CD14-positive monocyte (primary cell): ENCODE measurements around the gene WWOX. TPM values are rescaled to one million over a fixed set of nuclear protein-coding genes. Genes with fewer than 3 reads are reported as not detected.

Experiments used
- DNase-seq, 3 donors: peaks; one replicate each; pipeline ENCODE4 v3.0.0-alpha.2; 2011 to 2022
- H2AFZ ChIP-seq: 2 replicates; pipeline ENCODE4 v1.6.0; 2012; ENCODE audit warnings: mild to moderate bottlenecking, low read depth, low read length, inconsistent platforms; ENCODE audit not compliant: insufficient read depth, poor library complexity, severe bottlenecking
- H3K27ac ChIP-seq, 2 donors: 1 replicate in 1 of 2; 2 replicates in 1 of 2; pipeline ENCODE4 v1.5.1; 2012 to 2013; ENCODE audit warnings: low read length in 2 of 2, control low read depth in 1 of 2, inconsistent platforms in 1 of 2, low read depth in 1 of 2, mild to moderate bottlenecking in 1 of 2
- H3K27me3 ChIP-seq, 2 donors: one replicate each; pipeline versions ENCODE4 v1.6.0 to v1.6.1; 2011 to 2013; ENCODE audit warnings: low read length in 2 of 2; ENCODE audit not compliant: control insufficient read depth in 2 of 2, insufficient read depth in 2 of 2
- H3K36me3 ChIP-seq, 2 donors: replicated peaks in 1 of 2; 1 replicate in 1 of 2; 2 replicates in 1 of 2; pipeline versions ENCODE4 v1.5.1 to v1.6.1; 2012 to 2013; ENCODE audit warnings: low read length in 2 of 2, control low read depth in 1 of 2, inconsistent platforms in 1 of 2, mild to moderate bottlenecking in 1 of 2; ENCODE audit not compliant: insufficient read depth in 2 of 2, control insufficient read depth in 1 of 2
- H3K4me1 ChIP-seq, 2 donors: 1 replicate in 1 of 2; 2 replicates in 1 of 2; pipeline versions ENCODE4 v1.5.1 to v1.6.1; 2012 to 2013; ENCODE audit warnings: low read length in 2 of 2, control low read depth in 1 of 2, inconsistent platforms in 1 of 2, mild to moderate bottlenecking in 1 of 2, moderate library complexity in 1 of 2; ENCODE audit not compliant: insufficient read depth in 2 of 2, control insufficient read depth in 1 of 2
- H3K4me2 ChIP-seq: replicated peaks from 2 replicates; pipeline ENCODE3; 2012; ENCODE audit warnings: low read length, moderate library complexity, mild to moderate bottlenecking; ENCODE audit not compliant: poor library complexity, severe bottlenecking; ENCODE audit errors: extremely low read depth
- H3K4me3 ChIP-seq, 3 experiments: fragments of 200-600 bp in 1 of 3; sonication (generic) in 1 of 3; replicated peaks in 1 of 3; 1 replicate in 2 of 3; 2 replicates in 1 of 3; pipeline ENCODE4 v1.5.1; 2011 to 2013; ENCODE audit warnings: low read length in 3 of 3, mild to moderate bottlenecking in 3 of 3, control low read depth in 2 of 3, low read depth in 2 of 3, inconsistent platforms in 1 of 3, moderate library complexity in 1 of 3
- H3K79me2 ChIP-seq: 2 replicates; pipeline ENCODE4 v1.6.0; 2012; ENCODE audit warnings: mild to moderate bottlenecking, control low read depth, inconsistent platforms, low read length, moderate library complexity; ENCODE audit not compliant: insufficient read depth
- H3K9ac ChIP-seq: 2 replicates; pipeline ENCODE4 v1.6.0; 2017; ENCODE audit warnings: low read length, mild to moderate bottlenecking; ENCODE audit not compliant: insufficient read depth, poor library complexity, severe bottlenecking
- H3K9me3 ChIP-seq, 2 donors: replicated peaks in 1 of 2; 1 replicate in 1 of 2; 2 replicates in 1 of 2; pipeline versions ENCODE4 v1.5.1 to v1.6.1; 2012 to 2013; ENCODE audit warnings: low read length in 2 of 2, control low read depth in 1 of 2; ENCODE audit not compliant: control insufficient read depth in 1 of 2, insufficient read depth in 1 of 2
- H4K20me1 ChIP-seq: 2 replicates; pipeline ENCODE4 v1.6.0; 2012; ENCODE audit warnings: mild to moderate bottlenecking, low read length, control low read depth, moderate library complexity; ENCODE audit not compliant: insufficient read depth
- H3K27ac Mint-ChIP-seq, 7 donors: one replicate each; pipeline ENCODE4 v1.8.0; 2020; ENCODE audit warnings: mild to moderate bottlenecking in 7 of 7, mixed read lengths in 7 of 7, moderate library complexity in 6 of 7, inconsistent platforms in 2 of 7
- H3K27me3 Mint-ChIP-seq, 3 donors: one replicate each; pipeline ENCODE4 v1.8.0; 2021 to 2022; ENCODE audit warnings: low read depth in 3 of 3, mild to moderate bottlenecking in 3 of 3, mixed read lengths in 3 of 3, moderate library complexity in 3 of 3, inconsistent platforms in 1 of 3
- H3K36me3 Mint-ChIP-seq, 2 donors: one replicate each; pipeline ENCODE4 v1.8.0; 2020; ENCODE audit warnings: mixed read lengths in 2 of 2, inconsistent platforms in 1 of 2, mild to moderate bottlenecking in 1 of 2
- H3K4me1 Mint-ChIP-seq: one replicate; pipeline ENCODE4 v1.8.0; 2020; ENCODE audit warnings: mild to moderate bottlenecking, mixed read lengths
- H3K4me3 Mint-ChIP-seq, 2 donors: one replicate each; pipeline ENCODE4 v1.8.0; 2020; ENCODE audit warnings: mild to moderate bottlenecking in 2 of 2, mixed read lengths in 2 of 2, moderate library complexity in 1 of 2
- H3K9me3 Mint-ChIP-seq, 7 donors: one replicate each; pipeline ENCODE4 v1.8.0; 2020 to 2022; ENCODE audit warnings: mixed read lengths in 7 of 7, mild to moderate bottlenecking in 6 of 7, moderate library complexity in 6 of 7, inconsistent platforms in 2 of 7
- WGBS: methylation state at CpG from one replicate; pipeline ENCODE4 v1.1.5; 2013; ENCODE audit warnings: missing lambda C conversion rate; ENCODE audit not compliant: insufficient coverage; 5-methylcytosine and 5-hydroxymethylcytosine counted together
- intact Hi-C, 2 donors: fragments of 100-400 bp; cut with micrococcal nuclease; formaldehyde crosslinking; loops; one replicate each; pipeline versions ENCODE4 v1.15.0 to v1.15.1; 2023
- polyA plus RNA-seq, 3 donors: library from polyadenylated mRNA; depleted of rRNA in 1 of 3; unstranded in 2 of 3; stranded (reverse) in 1 of 3; fragments of 300-500 nt in 2 of 3; fragments of >200 nt in 1 of 3; fragmentation: Illumina TruSeq in 2 of 3; gene quantifications; 1 replicate in 2 of 3; 2 replicates in 1 of 3; pipeline ENCODE4 v1.2.3, GENCODE V29; 2012 to 2021
- TF ChIP-seq, protein P1 (sequence below): fragments of 200-600 bp; IDR thresholded peaks from one replicate; pipeline ENCODE4 v1.8.0; 2022; ENCODE audit warnings: antibody characterized with exemption, mild to moderate bottlenecking

WWOX gene
- polyA plus RNA-seq, 3 donors: 4.0 to 7.0 (median 6.3) TPM

DNA sequence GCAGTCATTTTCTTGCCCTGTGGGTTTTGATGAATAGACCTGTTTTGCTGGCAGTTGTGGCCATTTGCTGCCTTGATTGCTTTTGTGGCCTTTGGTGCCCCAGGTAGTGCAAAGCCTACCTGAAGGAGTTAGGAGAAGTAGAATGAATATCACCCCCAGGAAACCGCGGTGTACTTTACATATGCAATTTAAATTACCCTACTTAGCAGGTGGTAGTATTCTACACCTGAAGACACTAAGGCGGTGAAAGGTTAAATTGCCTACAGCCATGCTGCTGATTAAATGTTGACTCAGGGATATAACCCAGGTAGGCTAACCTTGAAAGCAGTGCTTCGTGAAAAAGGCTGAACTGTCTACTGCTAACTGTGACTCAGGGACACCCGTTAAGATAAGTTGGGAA, 27.2 kb upstream of the WWOX start:
- H3K9me3 ChIP-seq: no peaks in the 10 kb centered on the region

DNA sequence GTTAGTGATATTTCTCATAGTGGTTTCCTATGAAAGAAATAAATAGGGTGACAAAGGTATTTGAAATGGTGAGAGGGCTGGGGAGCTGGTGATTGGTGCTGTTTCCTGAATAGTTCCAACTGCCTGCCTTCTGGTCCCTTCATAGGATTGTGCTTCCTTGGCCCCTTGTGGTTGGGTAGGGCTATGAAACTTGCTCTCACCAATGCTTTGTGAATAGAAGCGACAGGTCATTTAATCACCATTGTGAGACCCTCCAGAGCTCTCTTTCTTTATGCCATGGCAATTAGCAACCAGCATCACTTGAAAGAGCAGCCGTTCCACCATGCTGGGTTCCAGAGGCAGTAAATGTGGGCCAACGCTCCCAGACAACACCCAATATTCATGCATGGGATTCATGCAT, 23.7 kb upstream of the WWOX start:
- H3K27ac ChIP-seq: no peak overlapping the region
- Mint-ChIP-seq H3K4me3 (no peak overlapping the region), H3K4me1 (no peaks in the 10 kb centered on the region), H3K27me3 (peaks cover 5 to 16% (median 9%) of the 10 kb centered on the region in 3 donors), H3K27ac (no peak overlapping the region), H3K9me3 (peaks cover 0 to 11% (median 2%) of the 10 kb centered on the region in 7 donors), H3K36me3 (no peaks in the 10 kb centered on the region)
- no peaks in the 10 kb centered on the region for H3K79me2 ChIP-seq
- no CpG with 5 or more reads among the region's 3 CpGs for WGBS
- H3K9me3 ChIP-seq: no peaks in the 10 kb centered on the region
- no peak overlapping the region for H2AFZ ChIP-seq
- no peak overlapping the region for H3K9ac ChIP-seq
- peaks cover 0 to 2% of the 10 kb centered on the region in 2 donors for H3K27me3 ChIP-seq
- no peak overlapping the region for H3K4me3 ChIP-seq
- DNase-seq: no peak
- H4K20me1 ChIP-seq: no peaks in the 10 kb centered on the region
- intact Hi-C loops: no loop called here
- no peak overlapping the region for H3K4me2 ChIP-seq
- H3K36me3 ChIP-seq: no peaks in the 10 kb centered on the region
- TF ChIP-seq, protein P1, sequence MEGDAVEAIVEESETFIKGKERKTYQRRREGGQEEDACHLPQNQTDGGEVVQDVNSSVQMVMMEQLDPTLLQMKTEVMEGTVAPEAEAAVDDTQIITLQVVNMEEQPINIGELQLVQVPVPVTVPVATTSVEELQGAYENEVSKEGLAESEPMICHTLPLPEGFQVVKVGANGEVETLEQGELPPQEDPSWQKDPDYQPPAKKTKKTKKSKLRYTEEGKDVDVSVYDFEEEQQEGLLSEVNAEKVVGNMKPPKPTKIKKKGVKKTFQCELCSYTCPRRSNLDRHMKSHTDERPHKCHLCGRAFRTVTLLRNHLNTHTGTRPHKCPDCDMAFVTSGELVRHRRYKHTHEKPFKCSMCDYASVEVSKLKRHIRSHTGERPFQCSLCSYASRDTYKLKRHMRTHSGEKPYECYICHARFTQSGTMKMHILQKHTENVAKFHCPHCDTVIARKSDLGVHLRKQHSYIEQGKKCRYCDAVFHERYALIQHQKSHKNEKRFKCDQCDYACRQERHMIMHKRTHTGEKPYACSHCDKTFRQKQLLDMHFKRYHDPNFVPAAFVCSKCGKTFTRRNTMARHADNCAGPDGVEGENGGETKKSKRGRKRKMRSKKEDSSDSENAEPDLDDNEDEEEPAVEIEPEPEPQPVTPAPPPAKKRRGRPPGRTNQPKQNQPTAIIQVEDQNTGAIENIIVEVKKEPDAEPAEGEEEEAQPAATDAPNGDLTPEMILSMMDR: no peak
- no peaks in the 10 kb centered on the region for H3K4me1 ChIP-seq

More for the DNA sequence above, 27.2 kb upstream of the WWOX start:
- Mint-ChIP-seq H3K4me1 (no peaks in the 10 kb centered on the region), H3K4me3 (peak overlapping the region in 1 of 2 donors; percentile 16), H3K27me3 (peaks cover 6 to 16% (median 9%) of the 10 kb centered on the region in 3 donors), H3K36me3 (no peaks in the 10 kb centered on the region), H3K9me3 (peaks cover 0 to 9% (median 2%) of the 10 kb centered on the region in 7 donors), H3K27ac (no peak overlapping the region)
- WGBS: 22% methylated on average over 1 of the region's 5 CpGs
- Histone ChIP-seq H3K4me1 (no peaks in the 10 kb centered on the region), H3K27ac (no peak overlapping the region), H3K4me3 (no peak overlapping the region), H3K9ac (no peak overlapping the region), H3K79me2 (no peaks in the 10 kb centered on the region), H3K4me2 (no peak overlapping the region), H2AFZ (no peak overlapping the region), H4K20me1 (no peaks in the 10 kb centered on the region), H3K36me3 (no peaks in the 10 kb centered on the region), H3K27me3 (peaks cover 0 to 2% of the 10 kb centered on the region in 2 donors)
- TF ChIP-seq, protein P1: no peak
- intact Hi-C loops: no loop called here
- DNase-seq: no peak
